ENCODE measurements around the gene AKAP7.
"Not testable (repeated sequence)": the region's sequence is repeated elsewhere in the genome, so short reads cannot be mapped to it uniquely, and the experiment has no call there.

Gene AKAP7

GRCh38 chr6:131258010-131258652, 122.9 kb downstream of the AKAP7 start:
- no peak for DNase-seq

GRCh38 chr6:131258816-131259476, 123.7 kb downstream of the AKAP7 start:
- DNase-seq = peak; percentile 25

DNA sequence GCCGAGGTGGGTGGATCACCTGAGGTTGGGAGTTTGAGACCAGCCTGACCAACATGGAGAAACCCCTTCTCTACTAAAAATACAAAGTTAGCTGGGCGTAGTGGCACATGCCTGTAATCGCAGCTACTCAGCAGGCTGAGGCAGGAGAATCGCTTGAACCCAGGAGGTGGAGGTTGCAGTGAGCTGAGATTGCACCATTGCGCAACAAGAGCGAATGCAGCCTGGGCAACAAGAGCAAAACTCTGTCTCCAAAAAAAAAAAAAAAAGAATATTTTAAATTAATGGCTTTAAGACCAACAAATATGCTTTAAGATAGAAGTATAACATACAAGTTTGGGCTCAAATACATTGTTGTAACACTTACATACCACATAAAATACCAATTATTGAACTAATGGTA, 125.7 kb downstream of the AKAP7 start:
- not testable (repeated sequence) for DNase-seq

DNA sequence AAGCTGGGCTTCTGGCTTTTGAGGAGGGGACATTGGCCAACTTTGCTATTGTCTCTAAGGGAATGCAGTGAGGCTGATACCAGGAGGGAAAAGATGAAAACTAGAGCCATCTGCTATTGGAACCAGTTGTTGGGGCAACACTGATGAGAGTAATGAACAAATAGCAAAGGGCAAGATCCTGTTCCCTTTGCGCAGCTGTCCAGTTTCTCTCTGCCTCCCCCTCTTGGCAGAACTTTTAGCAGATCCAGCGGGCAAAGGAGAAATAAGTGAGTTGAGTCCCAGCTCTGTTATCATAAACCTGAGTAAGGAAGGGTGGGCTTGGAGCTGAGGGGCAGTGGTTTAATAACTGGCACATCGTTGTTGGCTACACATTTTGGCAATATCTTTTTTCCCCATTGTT, 126.8 kb downstream of the AKAP7 start:
- no peak for DNase-seq

- DNase-seq = no peak
These were observed 130.7 kb downstream of the AKAP7 start for GRCh38 chr6:131265939-131266338.

DNA sequence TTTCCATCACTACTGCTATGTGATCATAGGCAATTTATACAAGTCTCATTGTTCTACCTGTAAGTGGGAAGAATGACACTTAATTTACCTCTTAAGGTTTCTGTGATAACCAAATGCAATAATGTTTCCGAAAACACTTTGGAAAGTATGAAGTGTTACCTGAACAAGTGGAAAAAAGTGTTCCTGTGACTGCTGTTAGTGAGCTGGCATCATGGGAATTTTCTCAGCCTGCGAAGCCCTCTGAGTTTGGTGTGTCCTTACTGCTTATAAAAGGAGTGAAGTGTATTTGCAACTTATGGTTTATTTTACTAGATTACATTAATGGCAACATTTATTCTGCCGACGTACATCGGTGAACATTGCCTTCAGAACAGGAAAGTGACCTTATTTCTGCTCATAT, 133.0 kb downstream of the AKAP7 start:
- DNase-seq = no peak

- DNase-seq = no peak
These were observed 134.5 kb downstream of the AKAP7 start for GRCh38 chr6:131269565-131270391.

DNA sequence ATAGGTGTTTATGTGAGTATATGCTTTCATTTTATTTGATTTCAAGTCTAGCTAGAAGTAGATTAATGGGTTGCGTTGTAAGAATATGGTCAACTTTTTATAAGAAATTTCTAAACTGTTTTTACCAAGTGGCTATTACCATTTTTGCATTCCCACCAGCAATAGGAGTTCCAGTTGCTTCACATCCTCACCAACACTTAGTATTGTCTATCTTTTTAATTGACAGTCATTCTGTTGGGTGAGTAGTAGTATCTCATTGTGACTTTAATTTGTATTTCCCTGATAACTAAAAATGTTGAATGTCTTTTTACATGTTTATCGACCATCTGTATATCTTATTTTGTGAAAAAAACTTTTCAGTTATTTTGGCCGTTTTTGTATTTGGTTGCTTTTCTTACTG, 135.3 kb downstream of the AKAP7 start:
- no peak for DNase-seq

- no peak for DNase-seq
These were observed 140.0 kb downstream of the AKAP7 start for GRCh38 chr6:131275273-131275672.

GRCh38 chr6:131277591-131277990, 142.3 kb downstream of the AKAP7 start:
- DNase-seq = no peak

DNA sequence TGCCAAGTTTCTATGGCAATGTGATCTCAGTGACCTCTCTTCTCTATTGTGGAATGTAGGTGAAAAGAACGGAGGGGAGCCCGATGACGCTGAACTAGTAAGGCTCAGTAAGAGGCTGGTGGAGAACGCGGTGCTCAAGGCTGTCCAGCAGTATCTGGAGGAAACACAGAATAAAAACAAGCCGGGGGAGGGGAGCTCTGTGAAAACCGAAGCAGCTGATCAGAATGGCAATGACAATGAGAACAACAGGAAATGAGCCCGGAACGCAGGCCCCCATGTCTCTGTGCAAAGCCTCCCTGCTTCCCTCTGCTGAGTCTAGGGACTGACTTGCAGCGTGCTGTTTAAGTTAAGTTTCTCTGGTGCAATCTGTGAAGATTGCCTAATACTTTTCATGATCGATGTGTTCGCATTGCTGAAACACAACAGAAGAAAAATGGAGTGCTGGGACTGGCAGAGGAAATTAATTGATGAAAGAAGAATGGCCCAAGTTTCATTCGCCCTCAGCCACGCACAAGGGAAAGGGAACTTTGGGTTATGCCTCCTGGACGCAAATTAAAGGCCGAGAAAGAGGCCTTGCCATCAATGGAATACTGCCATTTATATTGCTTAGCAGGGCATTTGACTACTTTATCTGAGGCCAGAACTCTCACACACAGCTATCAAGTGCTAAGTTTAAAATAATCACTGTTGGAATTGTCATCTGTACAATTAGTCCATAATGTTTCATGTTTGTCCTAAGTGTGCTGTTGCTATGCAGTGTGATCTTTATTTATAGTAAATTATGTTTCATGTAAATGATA, 146.4 kb downstream of the AKAP7 start:
- no peak for DNase-seq

DNA sequence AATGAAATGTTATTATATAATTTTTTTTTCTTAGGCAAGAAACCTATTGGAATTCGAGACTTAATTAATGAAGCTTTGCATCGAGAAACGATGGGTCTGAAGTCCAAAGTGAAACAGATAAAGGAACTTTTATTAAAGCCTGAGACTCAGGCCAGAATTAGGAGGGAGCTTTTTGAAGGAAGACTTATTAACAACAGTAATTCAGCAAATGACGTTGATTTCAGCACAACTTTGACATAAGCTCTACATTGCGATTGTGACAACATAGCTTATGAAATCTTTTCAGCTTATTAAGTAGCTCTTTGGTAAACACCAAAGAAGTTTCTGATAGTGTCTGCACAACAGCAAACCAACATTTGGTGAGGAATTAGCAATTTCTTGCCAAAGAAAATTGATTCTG, 147.1 kb downstream of the AKAP7 start:
- no peak for DNase-seq

DNA sequence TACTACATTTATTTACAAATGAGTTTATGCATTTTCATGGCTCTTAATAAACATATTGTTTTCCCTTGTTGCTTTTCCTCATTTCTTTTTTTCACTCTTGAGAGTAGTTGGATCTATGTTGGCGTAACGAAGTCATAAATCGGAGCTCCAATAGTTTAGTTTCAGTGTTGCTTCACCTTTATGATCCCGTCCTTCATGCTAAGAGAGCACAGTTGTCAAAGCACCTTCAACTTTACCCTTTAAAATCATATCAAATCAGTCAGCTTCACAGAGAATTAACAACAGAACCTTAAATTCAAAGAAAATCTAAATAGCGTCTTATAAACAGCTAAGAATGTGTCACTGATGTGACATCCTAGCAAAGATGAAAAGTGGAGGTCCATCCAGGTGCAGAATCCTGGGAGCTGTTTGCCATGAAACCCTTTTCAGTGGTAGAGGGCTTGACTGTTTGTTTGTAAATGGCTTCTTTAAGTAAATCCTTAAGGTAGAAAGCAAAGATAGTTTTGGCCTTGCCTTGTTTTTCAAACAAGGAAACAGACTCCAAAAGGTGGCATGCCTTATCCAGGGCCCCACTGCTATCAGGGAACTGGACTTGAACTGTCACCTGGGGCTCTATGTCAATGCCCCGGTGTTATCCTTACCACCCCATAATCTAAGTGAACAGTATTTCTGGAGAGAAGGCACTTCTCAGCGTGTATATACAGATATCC, 148.4 kb downstream of the AKAP7 start:
- no peak for DNase-seq

- DNase-seq = no peak
These were observed 150.3 kb downstream of the AKAP7 start for GRCh38 chr6:131285548-131285947.

DNA sequence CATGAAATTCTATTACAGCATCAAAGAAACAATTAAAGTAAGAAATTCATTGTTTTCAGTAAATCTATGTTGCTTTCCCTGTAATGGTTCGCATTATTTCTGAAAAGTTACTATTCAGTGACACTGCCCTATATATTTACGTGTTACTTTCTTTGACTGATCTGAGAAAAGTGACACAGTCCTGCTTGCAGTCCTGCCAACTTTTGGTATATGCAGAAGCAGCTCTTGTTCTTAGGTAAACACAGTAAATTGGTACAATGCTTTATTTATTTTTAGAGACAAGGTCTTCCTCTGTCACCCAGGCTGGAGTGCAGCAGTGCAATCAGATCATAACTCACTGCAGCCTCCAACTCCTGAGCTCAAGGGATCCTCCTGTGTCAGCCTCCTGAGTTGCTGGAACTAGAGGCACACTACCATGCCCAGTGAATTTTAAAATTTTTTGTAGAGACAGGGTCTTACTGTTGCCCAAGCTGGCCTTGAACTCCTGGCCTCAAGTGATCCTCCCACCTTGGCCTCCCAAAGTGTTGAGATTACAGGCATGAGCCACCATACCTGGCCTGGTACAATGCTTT, 151.3 kb downstream of the AKAP7 start:
- no peak for DNase-seq

- DNase-seq = no peak
These were observed 152.9 kb downstream of the AKAP7 start for GRCh38 chr6:131288214-131288613.

DNA sequence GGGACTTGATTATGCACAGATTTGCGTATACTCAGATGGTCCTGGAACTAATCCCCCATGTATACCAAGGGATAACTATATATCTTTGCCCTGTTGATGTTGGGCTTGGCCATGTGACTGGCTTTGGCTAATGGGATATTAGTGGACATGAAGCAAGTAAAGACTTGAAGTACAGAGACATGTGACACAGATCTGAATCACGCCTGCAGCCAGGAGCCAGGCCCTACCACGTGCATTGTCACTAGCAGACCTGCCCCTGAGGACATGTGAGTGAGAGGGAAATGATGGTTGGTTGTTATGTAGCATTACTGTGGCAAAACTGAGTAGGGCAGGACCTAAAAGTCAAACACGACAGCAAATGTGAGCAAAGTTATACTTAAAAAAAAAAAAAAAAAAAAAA, 155.7 kb downstream of the AKAP7 start:
- DNase-seq = no peak

GRCh38 chr6:131292145-131292938, 157.1 kb downstream of the AKAP7 start:
- no peak for DNase-seq

DNA sequence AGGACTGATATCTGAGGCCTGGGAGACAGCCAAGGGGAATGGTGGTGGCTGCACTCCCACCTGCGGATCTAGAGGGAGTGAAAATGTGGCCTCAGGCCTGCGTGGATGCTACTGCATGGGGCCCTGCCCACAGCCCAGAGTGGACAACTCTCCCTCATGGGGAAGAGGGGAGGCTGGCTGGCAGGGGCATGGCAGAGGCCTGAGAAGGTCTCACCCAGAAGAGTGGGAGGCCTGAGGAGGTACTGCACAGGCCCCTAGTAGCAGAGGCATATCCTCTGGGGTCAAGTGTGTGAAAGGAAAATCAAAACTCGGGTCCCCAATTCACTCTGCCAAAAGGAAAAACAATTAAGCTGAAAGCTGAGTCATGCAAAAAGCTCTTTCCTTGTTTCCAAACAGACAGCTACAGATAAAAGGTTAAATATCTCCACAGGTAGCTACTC, 158.2 kb downstream of the AKAP7 start:
- DNase-seq = no peak

- DNase-seq = no peak
These were observed 159.8 kb downstream of the AKAP7 start for GRCh38 chr6:131295081-131295480.

DNA sequence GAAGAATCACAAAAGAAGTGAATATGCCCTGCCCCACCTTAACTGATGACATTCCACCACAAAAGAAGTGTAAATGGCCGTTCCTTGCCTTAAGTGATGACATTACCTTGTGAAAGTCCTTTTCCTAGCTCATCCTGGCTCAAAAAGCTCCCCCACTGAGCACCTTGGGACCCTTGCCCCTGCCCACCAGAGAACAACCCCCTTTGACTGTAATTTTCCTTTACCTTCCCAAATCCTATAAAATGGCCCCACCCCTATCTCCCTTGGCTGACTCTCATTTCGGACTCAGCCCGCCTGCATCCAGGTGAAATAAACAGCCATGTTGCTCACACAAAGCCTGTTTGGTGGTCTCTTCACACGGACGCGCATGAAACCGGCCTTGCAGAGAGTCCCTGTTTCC, 165.6 kb downstream of the AKAP7 start:
- not testable (repeated sequence) for DNase-seq

Data from NCI-H226 (cell line).